Activated T-helper 1 cell treated with anti-CD3 and anti-CD28 coated beads, Interleukin-12 subunit alpha, Interleukin-12 subunit beta, Interleukin-2, Interleukin-4 antibody, amounts not matched to agents 30 ng/mL and 10 ng/mL and 1 ng/mL, durations not matched to agents 14 hours and 24 hours and 36 hours (primary cell): Measurements from ENCODE around the gene DCDC2. TPM values are rescaled to one million over a fixed set of nuclear protein-coding genes. Genes with fewer than 3 reads are reported as not detected.

Experiments
- DNase-seq: peaks from one replicate; pipeline ENCODE4 v3.0.0; 2021; ENCODE audit warnings: low spot score
- H3K27ac Mint-ChIP-seq: one replicate; pipeline ENCODE4 v1.8.0; 2021; ENCODE audit warnings: mild to moderate bottlenecking, mixed read lengths
- H3K27me3 Mint-ChIP-seq: one replicate; pipeline ENCODE4 v1.8.0; 2022; ENCODE audit warnings: mild to moderate bottlenecking, moderate library complexity, mixed read lengths; ENCODE audit not compliant: insufficient read depth
- H3K36me3 Mint-ChIP-seq: one replicate; pipeline ENCODE4 v1.8.0; 2021; ENCODE audit warnings: low read depth, mixed read lengths
- H3K4me1 Mint-ChIP-seq: one replicate; pipeline ENCODE4 v1.8.0; 2021; ENCODE audit warnings: low read depth, mixed read lengths
- H3K4me3 Mint-ChIP-seq: one replicate; pipeline ENCODE4 v1.8.0; 2021; ENCODE audit warnings: mild to moderate bottlenecking, moderate library complexity, mixed read lengths
- H3K9me3 Mint-ChIP-seq: one replicate; pipeline ENCODE4 v1.8.0; 2021; ENCODE audit warnings: mixed read lengths
- intact Hi-C: fragments of 100-400 bp; cut with micrococcal nuclease; formaldehyde crosslinking; loops from one replicate; pipeline ENCODE4 v1.15.1; 2024
- total RNA-seq: library from RNA; stranded (reverse); gene quantifications from 2 replicates; pipeline ENCODE4 v1.2.3, GENCODE V29; 2022

DCDC2 gene
- total RNA-seq, 1 donor from 2014 or later = not detected

DNA sequence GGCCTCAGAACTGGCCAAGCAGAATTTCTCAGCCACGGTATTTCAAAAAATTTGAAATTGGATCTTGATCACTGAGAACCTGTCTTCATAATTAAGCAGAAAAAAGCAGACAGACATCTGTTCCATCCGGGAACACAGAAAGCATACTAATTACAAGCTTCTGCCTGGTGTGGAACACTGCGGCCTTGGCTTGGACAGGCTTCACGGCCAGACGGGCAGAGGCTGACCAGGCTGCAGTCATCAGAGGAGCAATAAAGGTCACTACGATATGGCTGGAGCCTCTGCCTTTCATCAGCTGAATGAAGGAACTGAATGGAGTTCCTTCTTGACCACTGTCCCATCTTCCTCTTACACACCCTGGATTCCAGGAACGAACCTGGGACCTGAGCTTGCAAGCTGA lies 235.7 kb downstream of the DCDC2 start:
- Mint-ChIP-seq H3K4me3 (no peak overlapping the region), H3K27me3 (no peaks in the 10 kb centered on the region), H3K36me3 (no peaks in the 10 kb centered on the region), H3K9me3 (peaks cover 4% of the 10 kb centered on the region), H3K27ac (no peak overlapping the region), H3K4me1 (no peaks in the 10 kb centered on the region)
- DNase-seq = no peak
- intact Hi-C loops = no loop called here

Other genes with a start within 250 kb of the DCDC2 start
- not detected in 2 replicates for gene NRSN1, start 231.8 kb downstream of the DCDC2 start, total RNA-seq
- gene MRS2, start 44.9 kb upstream of the DCDC2 start, total RNA-seq = 30.3 and 30.7 TPM in 2 replicates
- 0.22 and 0.39 TPM in 2 replicates for gene GPLD1, start 131.5 kb upstream of the DCDC2 start, total RNA-seq
- gene ALDH5A1, start 136.9 kb upstream of the DCDC2 start, total RNA-seq = 11.3 and 11.9 TPM in 2 replicates